Measurements from ENCODE around the gene CSNK2B.

- TF ChIP-seq ZNF174 (tag by site-specific recombination; IDR thresholded peaks at IDR 0.05), result no peak
- TF ChIP-seq ZNF302 (tag by site-specific recombination; IDR thresholded peaks at IDR 0.05; ENCODE audit: low read depth), result no peak
- TF ChIP-seq ZNF544 (tag by site-specific recombination; IDR thresholded peaks at IDR 0.05), result no peak
- TF ChIP-seq ZNF140 (tag by site-specific recombination; IDR thresholded peaks at IDR 0.05), result no peak
- no peak for TF ChIP-seq ZNF23 (tag by site-specific recombination; IDR thresholded peaks at IDR 0.05; ENCODE audit: borderline replicate concordance)
- no peak for TF ChIP-seq ZNF610 (tag by site-specific recombination; IDR thresholded peaks at IDR 0.05; ENCODE audit: borderline replicate concordance)
Measured at GRCh38 chr6:31701666-31702404, 36.0 kb downstream of the CSNK2B start.
